Activated CD4-positive, alpha-beta T cell treated with anti-CD3 and anti-CD28 coated beads for 4 hours (primary cell): ENCODE measurements around the gene DHX38.
A peak's percentile ranks its signal among the peaks of the same experiment; 100 is the strongest.

Experiments used
- DNase-seq, 2 donors: peaks; one replicate each; pipeline ENCODE4 v3.0.0-alpha.2; 2020

DHX38 gene

DNA sequence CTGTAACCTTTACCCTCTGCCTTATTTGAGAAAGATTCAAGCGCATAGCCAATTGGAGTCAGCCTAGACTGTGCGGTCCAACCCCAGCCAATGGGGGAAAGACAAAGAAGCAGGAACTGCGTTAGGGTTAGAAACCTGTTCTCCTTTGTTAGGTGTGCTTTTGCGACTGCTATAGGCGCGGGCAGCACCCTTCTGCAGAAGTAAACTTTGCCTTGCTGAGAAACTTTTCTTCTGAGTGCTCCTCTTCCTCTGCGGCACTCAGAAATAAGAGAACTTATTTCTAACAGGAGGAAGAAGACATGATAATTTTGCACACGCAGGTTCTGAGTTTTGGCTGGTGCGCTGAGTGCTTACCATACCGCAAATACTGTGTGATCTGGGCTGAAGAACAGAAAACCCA, 9.2 kb upstream of the DHX38 start:
- no peak for DNase-seq

DNA sequence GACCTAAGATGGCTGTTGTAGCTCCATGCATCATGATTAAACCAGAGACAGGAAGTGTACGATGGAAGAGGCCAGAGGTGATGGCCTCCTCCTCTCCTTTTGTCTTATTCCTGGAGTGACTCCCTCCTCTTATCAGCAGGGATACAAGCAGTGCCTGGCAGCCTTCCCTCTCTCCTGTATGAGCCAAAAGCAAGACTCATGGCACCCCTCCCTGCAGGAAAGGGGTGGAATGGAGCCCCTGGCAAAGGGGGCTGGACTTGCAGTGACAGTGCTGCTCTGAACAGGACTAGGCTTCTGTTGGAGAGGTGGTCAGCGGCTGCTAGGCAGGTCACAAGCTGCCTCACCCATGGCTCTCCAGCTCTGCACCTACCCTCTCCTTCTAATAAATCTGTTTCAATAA, 8.6 kb upstream of the DHX38 start:
- no peak for DNase-seq

DNA sequence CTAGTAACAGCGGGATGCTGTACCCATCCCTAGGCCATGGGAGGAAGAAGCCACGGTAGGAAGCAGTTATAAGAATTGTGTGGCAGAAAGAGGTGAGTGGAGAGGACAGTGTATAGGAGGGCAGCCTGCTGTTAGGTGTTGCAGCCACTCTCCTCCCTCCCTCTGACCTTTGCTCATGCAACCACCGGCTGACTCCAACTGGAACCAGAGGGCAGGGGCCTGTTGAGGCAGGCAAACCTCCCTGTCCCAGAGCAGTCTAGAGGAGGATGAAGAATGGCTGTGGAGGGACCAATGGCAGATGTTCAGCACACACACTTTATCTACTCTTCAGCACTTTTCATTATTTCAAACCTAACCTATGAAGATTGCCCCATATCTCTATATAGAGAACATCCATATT, 2.4 kb upstream of the DHX38 start:
- no peak for DNase-seq

DNA sequence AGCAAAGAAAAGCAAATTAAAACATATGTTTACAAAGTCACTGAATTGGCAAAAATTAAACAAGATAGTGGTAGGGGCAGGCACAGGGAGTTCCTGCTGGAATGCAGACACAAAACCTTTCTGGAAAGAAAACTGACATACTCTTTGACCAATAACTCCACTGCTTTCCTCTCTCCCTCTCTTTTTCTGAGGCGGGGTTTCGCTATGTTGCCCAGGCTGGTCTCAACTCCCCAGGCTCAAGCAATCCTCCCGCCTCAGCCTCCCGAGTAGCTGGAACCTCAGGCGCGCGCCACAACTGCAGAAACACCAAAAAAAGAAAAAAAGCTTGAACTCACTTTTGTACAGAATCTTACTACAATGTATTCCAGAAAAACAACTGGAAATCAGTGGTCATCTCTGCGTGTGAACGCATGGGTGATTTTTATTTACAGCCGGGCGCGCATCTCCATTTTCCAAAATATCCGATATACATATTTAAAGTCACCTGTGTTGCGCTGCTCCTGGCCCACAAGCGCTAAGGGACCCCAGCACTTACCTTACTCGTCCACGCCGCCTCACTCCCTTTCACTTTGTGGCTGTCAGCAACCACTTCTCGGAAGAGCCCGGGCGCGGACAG, 707 bp upstream of the DHX38 start:
- DNase-seq = no peak

DNA sequence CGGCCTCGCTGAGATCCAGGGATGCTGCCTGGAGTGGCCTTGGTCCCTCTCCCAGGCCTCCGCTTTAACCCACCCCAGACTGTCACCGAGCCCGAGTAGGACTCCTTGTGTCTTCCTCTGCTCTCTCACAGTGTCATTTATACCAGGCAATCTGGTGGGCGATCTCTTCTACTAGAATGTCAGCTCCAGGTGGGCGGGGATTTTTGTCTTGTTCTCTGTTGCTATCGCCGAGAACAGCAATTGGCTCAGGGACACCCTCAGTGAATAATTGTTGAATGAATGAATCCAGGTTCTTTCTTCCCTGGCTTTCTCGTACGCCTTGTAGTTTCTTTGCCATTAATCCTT, 591 bp downstream of the DHX38 start:
- DNase-seq = peak; percentile 58 to 72

DNA sequence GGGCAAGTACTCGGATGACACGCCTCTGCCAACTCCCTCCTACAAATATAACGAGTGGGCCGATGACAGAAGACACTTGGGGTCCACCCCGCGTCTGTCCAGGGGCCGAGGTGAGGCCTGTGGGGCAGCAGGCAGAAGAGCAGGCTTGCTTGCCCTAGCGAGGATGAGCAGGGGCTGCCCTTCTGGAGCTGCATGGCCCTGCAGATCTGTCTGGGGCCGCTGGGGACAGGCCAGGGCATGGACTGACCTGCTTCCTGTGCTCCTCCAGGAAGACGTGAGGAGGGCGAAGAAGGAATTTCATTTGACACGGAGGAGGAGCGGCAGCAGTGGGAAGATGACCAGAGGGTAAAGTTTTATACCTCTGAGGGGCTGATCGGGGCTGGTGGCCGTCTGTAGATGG, 5.3 kb downstream of the DHX38 start:
- no peak for DNase-seq

DNA sequence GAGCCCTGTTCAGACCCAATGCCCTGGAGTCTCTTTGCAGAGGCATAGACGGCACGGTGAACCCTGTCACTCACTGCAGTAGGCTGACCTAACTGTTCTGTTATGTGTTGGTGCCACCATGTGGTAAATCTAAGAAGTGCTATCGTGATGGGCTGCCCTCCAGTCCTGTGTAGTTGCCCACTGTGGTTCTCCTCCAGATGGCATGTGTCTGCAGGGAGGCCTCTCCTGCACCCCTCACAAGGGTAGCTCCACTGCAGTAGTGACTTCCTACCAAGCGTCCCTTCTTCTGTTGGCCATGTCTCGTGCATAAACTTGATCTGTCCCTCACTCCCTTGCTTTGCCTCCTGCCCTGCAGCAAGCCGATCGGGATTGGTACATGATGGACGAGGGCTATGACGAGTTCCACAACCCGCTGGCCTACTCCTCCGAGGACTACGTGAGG, 5.8 kb downstream of the DHX38 start:
- DNase-seq = peak; percentile 11 to 25

DNA sequence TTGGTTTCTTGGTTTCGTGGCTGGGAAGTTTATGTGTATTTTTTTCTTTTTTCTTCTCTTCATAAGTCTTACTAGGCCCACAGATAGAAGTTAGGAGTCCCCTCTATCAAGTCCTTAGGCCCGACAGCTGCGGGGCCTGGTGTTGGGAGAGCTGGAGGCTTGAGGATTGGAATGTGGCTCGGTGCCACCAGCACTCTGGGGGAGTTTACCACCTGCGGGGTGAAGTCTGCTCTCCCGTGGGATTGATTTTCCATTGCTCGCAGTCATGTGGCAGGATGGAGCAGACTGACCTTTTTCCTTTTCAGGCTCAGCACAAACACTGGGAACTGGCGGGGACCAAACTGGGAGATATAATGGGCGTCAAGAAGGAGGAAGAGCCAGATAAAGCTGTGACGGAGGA, 7.5 kb downstream of the DHX38 start:
- DNase-seq = no peak

DNA sequence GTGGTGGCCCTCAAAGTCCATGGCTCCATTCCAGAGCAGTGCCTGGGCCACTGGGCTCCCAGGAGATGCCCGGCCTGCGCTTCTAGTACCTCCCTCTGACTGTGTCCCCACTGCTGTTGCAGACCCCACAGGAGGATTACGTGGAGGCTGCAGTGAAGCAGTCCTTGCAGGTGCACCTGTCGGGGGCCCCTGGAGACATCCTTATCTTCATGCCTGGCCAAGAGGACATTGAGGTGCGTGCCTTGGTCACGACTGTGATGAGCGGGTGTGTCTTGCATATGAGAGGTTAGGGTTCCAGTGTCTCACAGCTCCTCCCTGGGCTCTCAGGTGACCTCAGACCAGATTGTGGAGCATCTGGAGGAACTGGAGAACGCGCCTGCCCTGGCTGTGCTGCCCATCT, 11.3 kb downstream of the DHX38 start:
- no peak for DNase-seq

DNA sequence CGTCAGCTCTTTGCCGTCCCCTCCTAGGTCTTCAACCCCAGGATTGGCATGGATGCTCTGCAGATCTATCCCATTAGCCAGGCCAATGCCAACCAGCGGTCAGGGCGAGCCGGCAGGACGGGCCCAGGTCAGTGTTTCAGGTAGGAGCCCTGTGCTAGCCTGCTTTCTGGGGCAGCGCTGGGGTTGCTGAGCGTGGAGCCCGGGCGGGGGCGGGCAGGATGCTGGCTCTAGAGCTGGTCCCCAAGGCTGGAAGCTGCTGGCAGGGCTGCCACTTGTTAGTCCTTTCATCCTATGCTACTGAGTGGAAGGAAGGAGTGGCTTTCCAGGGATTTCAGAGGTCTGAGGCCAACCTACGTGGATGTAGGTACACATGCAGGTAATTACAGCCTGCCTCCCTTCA, 12.3 kb downstream of the DHX38 start:
- DNase-seq = no peak

DNA sequence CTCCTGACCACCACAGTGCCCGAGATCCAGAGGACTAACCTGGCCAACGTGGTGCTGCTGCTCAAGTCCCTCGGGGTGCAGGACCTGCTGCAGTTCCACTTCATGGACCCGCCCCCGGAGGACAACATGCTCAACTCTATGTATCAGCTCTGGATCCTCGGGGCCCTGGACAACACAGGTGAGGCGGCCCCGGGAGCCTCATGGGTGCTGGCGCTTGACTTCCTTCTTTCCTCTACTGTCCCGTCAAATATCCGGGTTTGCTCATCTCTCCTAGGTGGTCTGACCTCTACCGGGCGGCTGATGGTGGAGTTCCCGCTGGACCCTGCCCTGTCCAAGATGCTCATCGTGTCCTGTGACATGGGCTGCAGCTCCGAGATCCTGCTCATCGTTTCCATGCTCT, 13.7 kb downstream of the DHX38 start:
- DNase-seq = no peak

DNA sequence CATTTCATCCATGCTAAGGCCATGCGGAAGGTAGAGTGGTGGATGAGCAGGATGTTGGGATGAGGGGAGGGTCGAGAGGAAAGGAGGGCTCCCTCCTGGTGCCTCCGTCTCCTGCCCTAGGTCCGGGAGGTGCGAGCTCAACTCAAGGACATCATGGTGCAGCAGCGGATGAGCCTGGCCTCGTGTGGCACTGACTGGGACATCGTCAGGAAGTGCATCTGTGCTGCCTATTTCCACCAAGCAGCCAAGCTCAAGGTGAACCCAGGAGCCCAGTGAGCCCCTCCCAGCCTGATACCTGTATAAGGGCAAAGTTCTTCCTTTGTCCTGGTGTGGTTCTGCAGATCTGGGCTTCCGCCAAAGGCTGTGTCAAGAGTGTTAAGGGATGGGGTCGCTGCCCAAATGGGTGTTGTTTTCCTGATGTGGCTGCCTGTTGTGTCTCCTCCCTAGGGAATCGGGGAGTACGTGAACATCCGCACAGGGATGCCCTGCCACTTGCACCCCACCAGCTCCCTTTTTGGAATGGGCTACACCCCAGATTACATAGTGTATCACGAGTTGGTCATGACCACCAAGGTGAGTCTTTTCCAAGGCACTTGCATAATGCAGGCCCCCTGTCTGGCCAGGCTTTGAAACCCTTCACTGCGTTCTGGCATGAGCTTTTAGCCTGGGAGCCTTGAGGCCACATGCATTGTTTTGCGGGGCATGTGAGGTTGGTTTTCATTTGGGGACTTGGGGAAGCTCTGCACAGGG, 14.9 kb downstream of the DHX38 start:
- DNase-seq = no peak

DNA sequence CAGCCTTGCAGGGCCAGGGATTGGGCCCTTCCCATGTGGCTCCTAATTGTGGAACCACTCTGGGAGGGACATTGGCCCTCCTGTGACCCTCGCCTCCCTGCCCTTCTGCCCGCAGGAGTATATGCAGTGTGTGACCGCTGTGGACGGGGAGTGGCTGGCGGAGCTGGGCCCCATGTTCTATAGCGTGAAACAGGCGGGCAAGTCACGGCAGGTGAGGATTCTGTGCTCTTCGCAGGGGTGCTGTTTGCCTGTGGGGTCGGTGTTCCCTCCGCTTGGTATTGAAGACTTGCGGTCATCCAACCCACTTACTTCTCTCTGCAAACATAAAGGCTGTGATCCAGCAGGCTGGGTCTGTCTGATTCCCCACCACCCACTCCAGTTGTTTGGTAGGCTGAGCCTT, 15.7 kb downstream of the DHX38 start:
- DNase-seq = no peak

DNA sequence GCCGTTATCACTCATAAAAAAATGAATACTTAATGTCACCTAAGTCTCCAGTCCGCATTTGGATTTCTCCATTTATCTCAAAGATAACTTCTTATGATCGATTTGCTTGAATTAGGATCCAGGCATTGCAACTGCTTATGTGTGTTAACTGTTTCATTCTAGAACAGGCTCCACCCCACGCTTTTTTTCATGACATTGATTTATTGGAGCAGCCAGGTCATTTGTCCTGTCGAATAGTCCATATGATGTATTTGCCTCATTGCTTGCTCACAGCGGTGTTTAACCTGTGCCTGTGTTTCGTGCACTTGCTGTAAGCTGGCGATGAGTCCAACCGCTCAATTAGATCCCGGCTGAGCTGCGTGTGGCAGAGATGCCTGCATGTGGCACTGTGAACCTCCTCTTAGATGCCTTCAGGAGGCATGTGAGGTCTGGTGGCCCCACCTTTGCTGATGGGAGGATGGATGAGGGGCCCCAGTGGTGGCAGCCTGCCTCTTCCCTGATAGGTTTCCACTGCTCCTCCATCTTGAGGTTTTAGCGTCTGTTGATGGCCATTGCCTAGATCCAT, 16.4 kb downstream of the DHX38 start:
- DNase-seq = no peak

DNA sequence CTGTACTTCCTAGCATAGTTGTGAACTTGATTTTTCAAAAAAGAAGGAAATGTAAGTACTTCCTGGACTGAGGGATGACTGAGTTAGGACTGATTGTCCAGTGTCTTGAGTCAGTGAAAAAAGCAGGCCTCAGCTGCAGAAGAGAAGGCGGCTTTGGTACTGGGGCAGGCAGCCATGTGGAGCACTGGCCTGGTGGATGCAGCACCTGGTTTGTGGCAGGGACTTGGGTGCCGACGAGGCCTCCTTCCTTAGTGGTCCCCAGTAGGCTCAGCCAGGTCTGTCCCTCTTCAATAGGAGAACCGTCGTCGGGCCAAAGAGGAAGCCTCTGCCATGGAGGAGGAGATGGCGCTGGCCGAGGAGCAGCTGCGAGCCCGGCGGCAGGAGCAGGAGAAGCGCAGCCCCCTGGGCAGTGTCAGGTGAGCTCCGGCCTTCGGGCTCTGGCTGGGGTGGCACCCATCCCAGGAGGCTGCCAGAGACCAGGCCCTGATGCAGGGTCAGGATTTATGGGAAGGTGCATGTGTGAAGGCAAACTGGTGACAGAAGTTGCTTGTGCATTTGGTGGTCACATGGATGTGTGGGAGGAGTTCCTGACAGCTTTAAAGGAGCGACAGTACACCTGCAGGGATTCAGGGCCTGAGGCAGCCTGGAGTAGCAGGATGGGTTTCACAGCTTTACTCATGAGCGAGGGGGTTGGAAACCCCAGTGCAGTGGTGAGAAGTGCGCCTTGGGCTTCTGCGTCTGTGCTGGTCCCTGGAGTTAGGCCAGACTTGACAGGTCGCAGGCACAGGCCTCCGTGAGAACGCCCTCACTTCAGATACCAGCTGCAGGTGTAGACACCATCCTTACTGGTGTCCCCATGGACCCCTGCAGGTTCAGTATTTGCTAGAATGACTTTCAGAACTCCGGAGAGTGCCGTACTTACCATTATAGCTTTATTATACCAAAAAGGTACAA, 17.3 kb downstream of the DHX38 start:
- DNase-seq = no peak

DNA sequence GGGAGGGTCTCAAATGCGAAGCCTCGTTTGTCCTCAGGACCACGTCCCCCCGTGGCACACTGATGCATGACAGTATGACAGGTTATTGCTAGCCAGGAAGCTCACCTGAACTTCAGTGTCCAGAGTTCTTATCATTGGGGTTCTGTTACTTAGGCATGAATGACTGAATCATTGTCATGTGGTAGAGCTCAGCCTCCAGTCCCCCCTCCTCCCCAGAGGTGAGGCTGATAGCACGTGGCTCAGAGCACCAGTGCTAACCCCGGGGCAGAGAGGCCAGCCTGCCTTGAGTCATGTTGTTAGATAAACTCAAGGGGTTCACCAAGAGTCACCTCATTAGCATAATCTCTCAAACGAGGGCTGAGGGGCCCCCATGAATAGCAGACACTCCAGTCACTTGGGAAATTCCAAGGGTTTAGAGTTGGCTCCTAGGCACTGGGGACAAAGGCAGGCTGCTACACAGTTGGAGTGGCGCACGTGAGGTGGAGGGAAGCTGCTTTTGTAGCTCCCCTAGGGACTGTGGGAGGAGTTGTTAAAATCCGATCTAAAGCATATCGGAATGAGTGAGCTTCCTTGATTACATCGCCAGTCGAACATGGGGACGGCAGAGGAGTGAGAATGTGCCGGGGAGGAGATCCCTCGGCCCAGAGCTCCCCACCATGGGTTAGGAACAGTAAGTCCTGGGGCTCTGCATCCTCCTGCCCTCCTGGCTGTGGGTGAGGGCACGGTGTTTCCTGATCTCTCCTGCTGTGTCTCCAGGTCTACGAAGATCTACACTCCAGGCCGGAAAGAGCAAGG, 18.2 kb downstream of the DHX38 start:
- no peak for DNase-seq

DNA sequence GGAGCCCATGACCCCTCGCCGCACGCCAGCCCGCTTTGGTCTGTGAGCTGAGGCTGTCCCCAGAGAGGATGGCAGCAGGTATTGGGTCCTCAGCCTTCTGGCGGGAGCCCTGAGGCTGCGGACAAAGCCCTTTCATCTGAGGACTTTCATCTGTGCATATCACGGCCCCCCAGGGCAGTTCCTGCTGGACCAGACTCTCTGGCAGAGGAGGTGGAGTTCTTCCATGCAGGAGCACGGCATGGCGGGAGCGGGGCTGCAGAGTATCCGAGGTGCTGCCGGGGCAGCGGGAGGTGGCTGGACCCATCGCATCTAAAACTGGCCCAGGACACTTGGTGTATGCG, 18.8 kb downstream of the DHX38 start:
- no peak for DNase-seq

DNA sequence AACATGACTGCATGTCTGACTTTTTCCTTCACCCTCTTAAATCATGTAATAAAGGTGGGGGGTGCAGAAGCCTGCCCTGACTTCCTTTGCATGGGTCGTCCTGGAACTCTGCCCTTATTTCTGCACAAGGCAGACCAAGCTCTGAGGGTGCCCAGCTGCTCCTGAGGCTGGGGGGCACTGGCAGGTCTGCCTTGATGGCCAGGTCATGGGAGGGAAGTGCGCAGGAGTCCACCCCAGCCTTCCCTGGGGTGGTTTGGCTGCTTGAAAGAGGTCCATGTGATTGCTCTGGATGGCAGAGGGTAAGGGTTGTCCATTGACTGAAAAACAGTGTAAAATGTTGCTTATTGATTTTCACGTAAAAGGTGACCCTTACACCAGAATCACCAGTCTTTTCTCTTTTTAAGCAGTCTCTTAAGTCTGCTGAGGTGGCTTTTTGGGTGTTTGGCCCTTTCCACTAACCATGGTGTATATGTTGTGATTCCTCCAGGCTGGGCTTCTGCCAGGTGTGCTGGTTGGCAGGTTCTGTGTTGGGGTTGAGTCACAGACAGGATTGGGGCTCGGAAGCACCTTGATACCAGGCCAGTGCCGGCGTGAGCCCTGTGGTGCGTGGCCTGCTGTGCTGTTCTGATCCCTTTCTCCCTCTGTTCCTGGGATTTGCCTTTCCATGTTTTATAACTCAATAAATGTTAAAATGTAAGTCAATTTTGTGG, 19.4 kb downstream of the DHX38 start:
- no peak for DNase-seq

DNA sequence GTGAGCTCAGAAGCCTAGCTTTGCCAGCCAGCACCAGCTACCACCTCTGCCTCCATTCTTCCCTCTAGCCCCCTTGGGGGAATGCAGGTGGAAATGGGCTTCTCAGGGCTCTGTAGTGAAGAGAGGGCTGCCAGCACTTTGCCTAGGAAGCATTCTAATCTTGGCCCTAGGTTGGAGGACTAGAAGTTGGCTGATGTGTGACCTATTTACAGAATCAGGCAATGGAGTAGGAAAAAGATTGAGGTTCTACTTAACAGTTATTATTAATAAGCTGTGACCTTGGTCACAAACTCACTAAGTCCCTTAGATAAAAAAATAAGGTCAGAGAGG, 19.9 kb downstream of the DHX38 start:
- DNase-seq = no peak

DNA sequence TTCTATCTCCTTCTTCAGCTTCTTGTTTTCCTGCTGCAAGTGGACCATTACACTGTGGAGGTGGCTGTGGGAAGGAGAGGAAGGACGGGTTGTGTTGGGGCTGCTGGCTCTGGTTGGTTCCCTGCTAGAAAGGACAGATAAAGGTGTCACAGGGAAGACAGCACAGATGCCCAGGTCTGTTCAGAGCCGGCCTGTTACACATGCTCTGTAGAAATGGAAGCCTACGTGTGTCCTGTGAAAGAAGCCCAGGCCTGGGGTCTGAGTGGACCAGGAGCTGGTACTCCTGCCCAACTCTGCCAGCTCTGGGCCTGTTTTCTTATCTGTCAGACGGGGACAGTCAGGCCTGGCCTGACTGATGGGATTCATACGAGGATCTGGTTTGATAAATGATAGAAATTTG, 26.4 kb downstream of the DHX38 start:
- no peak for DNase-seq

DNA sequence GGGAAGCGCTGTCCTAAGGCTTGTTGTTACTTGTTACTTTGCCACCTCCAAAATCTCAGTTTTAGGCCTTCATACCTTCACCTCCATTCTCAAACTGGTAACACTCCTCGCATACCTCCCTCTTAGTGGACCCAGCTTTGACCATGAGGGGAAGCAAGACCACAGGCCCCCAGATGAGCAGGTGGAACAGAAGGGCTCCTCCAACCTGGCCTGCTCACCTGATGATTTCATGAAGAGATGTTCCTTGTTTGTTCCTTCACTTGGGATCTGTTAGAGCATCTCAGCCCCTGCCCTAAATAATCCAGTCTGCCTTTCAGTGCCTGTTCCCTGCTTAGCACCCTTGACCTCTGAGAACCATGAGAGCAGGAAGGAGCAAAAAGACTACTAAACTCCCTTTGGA, 28.7 kb downstream of the DHX38 start:
- no peak for DNase-seq

DNA sequence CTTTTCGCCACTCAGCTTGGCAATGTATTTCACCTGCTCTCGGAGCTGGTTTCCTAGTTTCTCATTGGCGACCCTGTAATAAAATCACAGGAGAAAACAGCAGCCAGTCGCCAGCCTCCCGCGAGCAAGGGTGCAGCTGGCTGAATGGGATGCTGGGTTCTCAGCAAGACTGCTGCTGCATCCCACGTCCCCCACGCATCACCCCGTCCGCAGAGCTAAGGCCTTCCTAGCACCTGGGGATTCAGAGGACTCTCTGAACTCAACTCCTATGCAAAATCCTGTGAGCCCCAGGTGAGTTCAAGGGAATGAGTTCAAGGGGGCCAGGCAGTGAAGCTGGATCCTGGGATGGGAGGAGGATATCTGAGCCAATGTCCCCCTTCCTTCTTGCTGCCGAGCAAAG, 29.3 kb downstream of the DHX38 start:
- no peak for DNase-seq
